H1 (cell line): Measurements from ENCODE around the gene ENOX2. TPM values are rescaled to one million over a fixed set of nuclear protein-coding genes. Genes with fewer than 3 reads are reported as not detected.

ENCODE experiments used
- BCL11A ChIP-seq, 2 experiments: IDR thresholded peaks; one replicate each; pipeline ENCODE4 v1.6.1; 2011; ENCODE audit warnings: low read depth in 2 of 2, low read length in 2 of 2, mild to moderate bottlenecking in 2 of 2
- CBX5 ChIP-seq: fragments of 300-800, 300-1000 bp; sonication (generic); IDR thresholded peaks from 2 replicates; pipeline ENCODE4 v1.7.1; 2016; ENCODE audit warnings: antibody characterized with exemption, low read length, low read depth
- FOSL1 ChIP-seq: IDR thresholded peaks from 2 replicates; pipeline ENCODE4 v1.6.1; 2011; ENCODE audit warnings: mild to moderate bottlenecking, low read depth, low read length, moderate library complexity; ENCODE audit not compliant: insufficient read depth
- POLR2A ChIP-seq, 2 experiments: IDR thresholded peaks; 1 replicate in 1 of 2; 2 replicates in 1 of 2; pipeline ENCODE4 v1.6.1; 2011; ENCODE audit warnings: low read depth in 2 of 2, low read length in 2 of 2, mild to moderate bottlenecking in 2 of 2; ENCODE audit errors: control extremely low read depth in 1 of 2
- polyA plus RNA-seq, 7 experiments: library from polyadenylated mRNA; depleted of rRNA in 3 of 7; stranded (reverse) in 5 of 7; unstranded in 2 of 7; fragments of >200 nt in 5 of 7; fragments of 200-250 nt in 2 of 7; gene quantifications; 1 replicate in 5 of 7; 2 replicates in 1 of 7; 4 replicates in 1 of 7; pipeline versions ENCODE4 v1.2.1 to v1.2.3, GENCODE V29; 2011 to 2013; ENCODE audit warnings: missing spikeins in 2 of 7, mixed read lengths in 2 of 7
- total RNA-seq: library from RNA; stranded (reverse); fragmentation: NEBNext Ultra II Directional; extraction: Animal tissue kit (Norgen Biotek cat#: 25700); gene quantifications from 2 replicates; pipeline ENCODE4 v1.2.1, GENCODE V29; 2021

Gene ENOX2
- total and polyA plus RNA-seq, 2 of the 8 experiments (the other 6 are each of a cell fraction or from before 2014, with no cell fraction given): 4.5 to 12.3 TPM

GRCh38 chrX:130851569-130851968 lies 51.4 kb downstream of the ENOX2 start (continued):
- TF ChIP-seq FOSL1 (no peak), CBX5 (no peak), BCL11A (IDR thresholded peaks at IDR 0.05; ENCODE audit: low read depth in 2 of 2, low read length in 2 of 2) (no peak), POLR2A (IDR thresholded peaks at IDR 0.05; ENCODE audit: control extremely low read depth in 1 of 2, low read depth in 2 of 2, low read length in 2 of 2) (no peak)
